RWPE2 (cell line): Measurements from ENCODE around the gene PIN1.

ENCODE experiments used
- ATAC-seq: fragments of 200-7000 bp; cut with Tn5 transposase; 3 replicates; pipeline ENCODE4 v1.9.1; 2021; ENCODE audit warnings: low read depth
- DNase-seq: peaks from one replicate; pipeline ENCODE4 v3.0.0-alpha.2; 2020; ENCODE audit warnings: low spot score
- H3K27ac ChIP-seq: fragments of 450-650 bp; 2 replicates; pipeline ENCODE4 v1.5.1; 2017; ENCODE audit warnings: mild to moderate bottlenecking; ENCODE audit not compliant: poor library complexity, severe bottlenecking
- H3K27me3 ChIP-seq: fragments of 250-450 bp; sonication (Bioruptor Pico); 2 replicates; pipeline ENCODE4 v1.5.1; 2021; ENCODE audit warnings: mild to moderate bottlenecking, moderate library complexity; ENCODE audit not compliant: insufficient read depth, poor library complexity, severe bottlenecking
- H3K36me3 ChIP-seq: fragments of 250-450 bp; sonication (Bioruptor Pico); 2 replicates; pipeline ENCODE4 v1.5.1; 2020; ENCODE audit warnings: low read depth, mild to moderate bottlenecking, moderate library complexity
- H3K4me1 ChIP-seq: fragments of 250-450 bp; sonication (Bioruptor Pico); 2 replicates; pipeline ENCODE4 v1.5.1; 2021; ENCODE audit warnings: mild to moderate bottlenecking, moderate library complexity; ENCODE audit not compliant: insufficient read depth, poor library complexity, severe bottlenecking
- H3K4me3 ChIP-seq: fragments of 250-450 bp; sonication (Bioruptor Pico); 2 replicates; pipeline ENCODE4 v1.5.1; 2021; ENCODE audit warnings: mild to moderate bottlenecking, moderate library complexity; ENCODE audit not compliant: severe bottlenecking
- H3K9me3 ChIP-seq: fragments of 250-450 bp; sonication (Bioruptor Pico); 2 replicates; pipeline ENCODE4 v1.5.1; 2021; ENCODE audit warnings: mild to moderate bottlenecking, moderate library complexity; ENCODE audit not compliant: severe bottlenecking
- CTCF ChIP-seq: fragments of 450-650 bp; IDR thresholded peaks from one replicate; pipeline ENCODE4 v1.5.1; 2017; ENCODE audit warnings: mild to moderate bottlenecking, moderate library complexity; ENCODE audit not compliant: poor library complexity, severe bottlenecking

The PIN1 gene

DNA sequence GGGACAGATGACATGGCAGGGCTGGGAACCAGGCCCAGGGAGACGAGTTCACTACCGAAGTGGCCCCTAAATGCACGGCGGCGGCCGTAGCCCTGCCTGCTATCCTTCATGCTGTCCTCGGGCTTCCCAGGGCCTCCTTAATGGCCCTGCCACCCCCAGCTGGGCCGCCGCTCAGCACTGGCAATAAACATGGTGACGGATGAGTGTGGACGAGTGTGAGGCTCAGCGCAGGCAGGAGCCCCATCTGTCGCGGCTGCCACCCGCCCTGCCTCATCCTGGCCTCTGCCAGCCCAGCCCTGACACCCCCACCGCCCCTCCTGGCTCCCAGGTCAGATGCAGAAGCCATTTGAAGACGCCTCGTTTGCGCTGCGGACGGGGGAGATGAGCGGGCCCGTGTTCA lies 13.6 kb downstream of the PIN1 start:
- ATAC-seq (no peak), DNase-seq (no peak)
- peaks cover 13% of the 10 kb centered on the region for H3K36me3 ChIP-seq
- no peak for TF ChIP-seq CTCF
- H3K4me3 ChIP-seq: no peak overlapping the region
- no peaks in the 10 kb centered on the region for H3K27me3 ChIP-seq
- no peak overlapping the region for H3K27ac ChIP-seq
- H3K4me1 ChIP-seq: no peaks in the 10 kb centered on the region
- no peaks in the 10 kb centered on the region for H3K9me3 ChIP-seq

GRCh38 chr19:9849791-9850190 lies 14.7 kb downstream of the PIN1 start:
- H3K27me3 ChIP-seq: no peaks in the 10 kb centered on the region
- no peak for DNase-seq
- peaks cover 6% of the 10 kb centered on the region; the same call in 1 of the 2 replicates for H3K36me3 ChIP-seq
- ATAC-seq: no peak
- no peaks in the 10 kb centered on the region for H3K4me1 ChIP-seq
- H3K27ac ChIP-seq: no peak overlapping the region
- TF ChIP-seq CTCF: no peak
- no peaks in the 10 kb centered on the region for H3K9me3 ChIP-seq
- no peak overlapping the region for H3K4me3 ChIP-seq

DNA sequence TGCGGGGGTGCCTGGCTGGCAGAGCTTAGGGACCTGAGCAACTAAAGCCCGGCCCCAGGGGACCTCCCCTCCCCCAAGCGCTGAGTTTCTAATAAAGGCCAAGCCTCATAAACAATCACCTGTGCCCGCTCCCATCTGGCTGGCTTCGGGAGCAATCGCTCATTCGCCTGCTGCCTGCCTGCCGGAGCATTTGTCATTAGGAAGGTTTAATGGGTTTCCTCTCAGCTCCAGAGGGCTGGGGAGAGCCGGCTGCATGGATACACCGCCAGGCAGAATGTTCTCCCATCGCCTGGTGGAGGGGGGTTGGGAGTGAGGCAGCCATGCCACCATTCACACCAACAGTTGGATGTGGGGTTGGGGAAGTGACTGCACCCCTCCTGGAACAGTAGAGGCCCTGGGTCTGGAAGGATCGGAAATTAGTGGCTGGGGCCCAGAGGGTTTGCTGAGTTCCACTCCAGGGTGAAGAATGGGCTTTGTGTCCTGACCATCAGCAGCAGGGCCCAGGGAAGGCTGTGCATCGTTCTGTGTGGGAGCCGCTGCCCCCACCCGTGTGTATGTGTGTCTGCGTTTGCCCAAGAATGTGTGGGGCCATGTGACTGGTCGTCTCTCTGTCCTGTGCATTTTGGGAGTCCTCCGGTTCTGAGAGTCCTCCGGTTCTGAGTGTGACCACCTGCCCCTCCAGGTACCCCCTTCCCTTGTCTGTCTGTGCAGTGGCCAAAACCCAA lies 15.3 kb downstream of the PIN1 start:
- no peak for TF ChIP-seq CTCF
- DNase-seq (no peak), ATAC-seq (no peak)
- Histone ChIP-seq H3K4me3 (no peak overlapping the region), H3K27ac (no peak overlapping the region), H3K9me3 (no peaks in the 10 kb centered on the region), H3K36me3 (peaks cover 6% of the 10 kb centered on the region; the same call in 1 of the 2 replicates), H3K4me1 (no peaks in the 10 kb centered on the region), H3K27me3 (no peaks in the 10 kb centered on the region)

DNA sequence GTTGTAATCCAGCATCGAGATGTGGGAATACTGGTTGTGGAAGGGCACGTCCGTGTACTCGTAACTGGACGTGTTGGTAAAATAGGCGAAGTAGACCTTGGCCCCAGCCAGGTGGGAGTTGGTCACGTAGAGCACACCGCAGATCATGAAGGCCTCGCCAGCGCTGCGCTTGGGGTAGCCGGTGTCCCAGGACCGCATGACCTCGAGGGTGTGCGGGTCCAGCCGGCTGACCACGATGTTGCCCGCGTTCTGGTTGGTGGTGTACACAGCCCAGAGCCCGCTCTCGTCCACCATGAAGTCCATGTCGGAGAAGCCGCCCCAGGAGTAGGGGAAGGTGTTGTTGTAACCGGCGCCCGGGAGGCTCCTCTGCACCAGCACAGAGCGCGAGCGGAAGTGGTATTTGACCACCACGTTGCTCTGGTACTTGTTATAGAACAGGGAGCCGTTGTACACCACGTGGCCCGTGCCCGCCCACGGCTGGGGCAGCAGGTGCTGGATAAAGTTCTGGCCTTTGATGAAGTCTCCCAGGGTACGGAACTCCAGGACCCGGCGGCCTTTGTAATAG lies 19.2 kb downstream of the PIN1 start:
- H3K4me1 ChIP-seq: no peaks in the 10 kb centered on the region
- ATAC-seq (no peak), DNase-seq (no peak)
- no peaks in the 10 kb centered on the region for H3K9me3 ChIP-seq
- H3K27ac ChIP-seq: no peak overlapping the region
- no peaks in the 10 kb centered on the region for H3K36me3 ChIP-seq
- TF ChIP-seq CTCF: no peak
- no peaks in the 10 kb centered on the region for H3K27me3 ChIP-seq
- no peak overlapping the region for H3K4me3 ChIP-seq

- H3K4me1 ChIP-seq: no peaks in the 10 kb centered on the region
- H3K27me3 ChIP-seq: no peaks in the 10 kb centered on the region
- TF ChIP-seq CTCF: no peak
- ATAC-seq (no peak), DNase-seq (no peak)
- no peak overlapping the region for H3K27ac ChIP-seq
- no peaks in the 10 kb centered on the region for H3K36me3 ChIP-seq
- H3K9me3 ChIP-seq: no peaks in the 10 kb centered on the region
- no peak overlapping the region for H3K4me3 ChIP-seq
Observed at GRCh38 chr19:9856609-9857008, 21.5 kb downstream of the PIN1 start.
